ACHN (cell line): ENCODE measurements around the gene KLHL1.
A peak's percentile ranks its signal among the peaks of the same experiment; 100 is the strongest.

Experiments used
- DNase-seq: peaks from one replicate; pipeline ENCODE4 v3.0.0-alpha.2; 2015
- in situ Hi-C: cut with HindIII; loops from 2 replicates; pipeline ENCODE4 v1.10.0; 2017; ENCODE audit warnings: low sequenced_read_pairs, low pct_ligation_motif_present, low pct_unique_long_range_greater_than_20kb

The KLHL1 gene

GRCh38 chr13:70027551-70027950 lies 80.7 kb downstream of the KLHL1 start:
- in situ Hi-C loops: no loop called here
- no peak for DNase-seq

- in situ Hi-C loops: no loop called here
- DNase-seq: no peak
Measured at GRCh38 chr13:70023516-70023915, 84.7 kb downstream of the KLHL1 start.

- in situ Hi-C loops: no loop called here
Measured at GRCh38 chr13:70022646-70023045, 85.6 kb downstream of the KLHL1 start.

GRCh38 chr13:70016116-70016515 lies 92.1 kb downstream of the KLHL1 start:
- no peak for DNase-seq
- in situ Hi-C loops: no loop called here

More at GRCh38 chr13:70022646-70023045, 85.6 kb downstream of the KLHL1 start:
- DNase-seq: no peak

GRCh38 chr13:70014337-70014736 lies 93.9 kb downstream of the KLHL1 start:
- in situ Hi-C loops: no loop called here
- no peak for DNase-seq

- DNase-seq: no peak
- in situ Hi-C loops: no loop called here
Measured at GRCh38 chr13:69999875-70000274, 108.4 kb downstream of the KLHL1 start.

GRCh38 chr13:69997061-69997460 lies 111.2 kb downstream of the KLHL1 start:
- DNase-seq: no peak
- in situ Hi-C loops: no loop called here

- in situ Hi-C loops: no loop called here
- no peak for DNase-seq
Measured at GRCh38 chr13:69980799-69981198, 127.5 kb downstream of the KLHL1 start.

GRCh38 chr13:69975496-69975895 lies 132.8 kb downstream of the KLHL1 start:
- in situ Hi-C loops: no loop called here
- DNase-seq: no peak

- peak; percentile 35 for DNase-seq
- in situ Hi-C loops: no loop called here
Measured at GRCh38 chr13:69970520-69970919, 137.7 kb downstream of the KLHL1 start.

GRCh38 chr13:69959046-69959445 lies 149.2 kb downstream of the KLHL1 start:
- in situ Hi-C loops: no loop called here
- no peak for DNase-seq

- in situ Hi-C loops: no loop called here
- DNase-seq: no peak
Measured at GRCh38 chr13:69956839-69957238, 151.4 kb downstream of the KLHL1 start.

- no peak for DNase-seq
- in situ Hi-C loops: no loop called here
Measured at GRCh38 chr13:69956349-69956748, 151.9 kb downstream of the KLHL1 start.

- DNase-seq: no peak
- in situ Hi-C loops: no loop called here
Measured at GRCh38 chr13:69955271-69955670, 153.0 kb downstream of the KLHL1 start.

- DNase-seq: no peak
- in situ Hi-C loops: no loop called here
Measured at GRCh38 chr13:69951412-69951811, 156.8 kb downstream of the KLHL1 start.

GRCh38 chr13:69950160-69950559 lies 158.1 kb downstream of the KLHL1 start:
- DNase-seq: no peak
- in situ Hi-C loops: no loop called here

GRCh38 chr13:69948016-69948415 lies 160.2 kb downstream of the KLHL1 start:
- no peak for DNase-seq
- in situ Hi-C loops: no loop called here

- in situ Hi-C loops: no loop called here
- DNase-seq: no peak
Measured at GRCh38 chr13:69947582-69947981, 160.7 kb downstream of the KLHL1 start.

- in situ Hi-C loops: no loop called here
- DNase-seq: no peak
Measured at GRCh38 chr13:69946511-69946910, 161.7 kb downstream of the KLHL1 start.

GRCh38 chr13:69935043-69935442 lies 173.2 kb downstream of the KLHL1 start:
- in situ Hi-C loops: no loop called here
- DNase-seq: peak; percentile 68

GRCh38 chr13:69928262-69928661 lies 180.0 kb downstream of the KLHL1 start:
- in situ Hi-C loops: no loop called here
- no peak for DNase-seq
